HG03460 (cell line): ENCODE results near the gene ABCC8.

Source experiments
- ATAC-seq: cut with Tn5 transposase; IDR thresholded peaks from one replicate; pipeline ENCODE4 v1.9.1; 2021; ENCODE audit not compliant: unreplicated experiment

ABCC8 gene

DNA sequence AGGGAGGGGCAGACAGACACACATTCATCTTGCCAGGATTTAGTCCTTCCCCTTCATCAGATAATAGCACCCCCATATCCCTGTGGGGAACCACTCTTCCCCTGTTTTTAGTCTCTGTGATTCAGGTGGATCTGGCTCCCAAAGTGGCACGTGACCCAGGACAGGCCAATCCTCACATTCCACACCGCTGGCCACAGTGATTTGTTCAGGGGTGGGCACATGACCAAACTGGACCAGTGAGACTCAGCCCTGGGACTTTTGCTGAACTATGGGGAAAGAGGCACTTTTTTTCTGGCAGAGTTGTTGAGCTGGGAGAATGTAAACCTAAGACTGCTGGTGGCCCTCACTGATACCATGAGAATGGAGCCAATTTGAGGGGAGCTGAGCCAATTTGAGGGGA is 69.1 kb downstream of the ABCC8 start:
- no peak for ATAC-seq

DNA sequence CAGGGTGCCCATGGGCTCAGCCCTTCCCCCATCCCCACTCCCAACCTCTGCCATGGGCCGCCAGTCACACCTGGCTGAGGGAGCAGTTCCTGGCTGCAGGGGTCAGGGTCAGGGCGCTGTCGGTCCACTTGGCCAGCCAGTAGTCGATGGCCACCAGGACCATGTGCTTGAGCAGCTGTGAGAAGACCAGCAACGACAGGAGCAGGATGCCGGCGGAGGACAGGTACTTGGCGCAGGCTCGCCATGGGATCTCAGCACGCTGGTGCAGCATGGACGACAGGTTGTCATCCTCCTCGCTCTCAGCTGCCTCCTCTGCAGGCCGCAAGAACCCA is 69.9 kb downstream of the ABCC8 start:
- ATAC-seq = no peak

DNA sequence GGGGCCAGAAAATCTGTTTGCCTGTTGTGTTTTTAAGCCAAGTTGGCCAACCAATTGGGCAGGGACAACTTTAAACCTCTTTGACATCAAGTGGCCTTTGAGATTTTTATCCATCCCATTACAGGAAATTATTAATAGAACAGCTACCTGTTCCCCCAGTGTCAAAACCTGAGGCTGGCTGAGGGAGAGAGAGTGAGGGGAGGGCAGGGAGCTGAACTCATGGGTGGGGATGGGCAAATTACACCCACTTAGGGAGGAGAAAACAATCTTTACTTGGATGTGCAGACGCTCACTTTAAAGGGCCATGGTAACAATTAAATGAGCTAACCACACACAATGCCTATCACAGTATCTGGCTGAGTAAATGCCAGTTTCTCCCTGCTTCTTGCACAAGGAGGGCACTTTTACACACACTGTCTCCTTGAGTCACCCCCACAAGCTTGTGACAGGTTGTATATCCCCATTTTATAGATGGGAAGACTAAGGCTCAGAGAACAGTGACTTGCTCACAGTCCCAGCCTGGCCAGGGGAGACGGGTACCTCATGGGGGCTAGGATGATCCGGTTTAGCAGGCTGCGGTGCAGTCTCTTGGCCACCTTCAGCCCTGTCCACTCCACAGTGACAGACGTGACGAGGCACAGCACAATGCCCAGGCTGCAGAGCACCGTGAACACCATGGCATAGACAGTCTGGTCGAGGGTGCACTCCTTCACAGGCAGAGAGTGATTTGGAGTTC is 70.4 kb downstream of the ABCC8 start:
- ATAC-seq = no peak

DNA sequence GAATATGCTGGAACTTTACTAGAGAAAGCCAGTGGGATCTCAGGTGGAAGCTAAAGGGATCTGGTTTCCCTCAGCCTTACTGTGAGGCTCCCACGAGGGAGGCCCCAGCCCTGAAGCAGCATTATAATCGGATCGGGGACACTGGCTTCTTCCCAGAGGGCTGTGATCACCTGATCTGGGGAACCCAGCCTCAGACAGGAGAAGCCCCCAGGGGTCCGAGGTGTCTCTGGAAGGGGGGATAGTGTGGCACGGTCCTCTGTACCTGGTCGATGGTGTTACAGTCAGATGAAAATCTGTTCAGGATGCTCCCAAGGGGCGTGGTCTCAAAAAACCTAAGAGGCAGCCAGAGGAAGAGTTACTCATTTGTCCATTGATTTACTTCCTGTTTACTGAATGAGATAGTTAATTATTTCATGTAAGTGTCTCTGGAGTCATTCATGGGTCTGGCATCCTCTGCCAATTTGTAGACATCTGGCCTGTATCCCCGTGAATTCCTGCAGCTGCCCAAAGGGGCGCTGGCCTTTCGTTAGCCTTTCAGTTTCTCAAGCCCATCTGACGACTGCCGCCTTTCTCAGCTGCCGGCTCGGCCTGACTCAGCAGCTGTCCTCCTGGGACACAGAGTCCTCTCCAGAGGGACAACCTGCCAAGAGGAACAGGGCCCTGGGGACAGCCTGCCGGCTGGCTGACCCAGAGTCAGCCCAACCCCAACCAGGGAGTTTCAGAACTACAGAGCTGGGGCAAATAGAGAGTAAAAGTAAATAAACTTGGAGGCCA is 71.2 kb downstream of the ABCC8 start:
- peak; percentile 51 for ATAC-seq

DNA sequence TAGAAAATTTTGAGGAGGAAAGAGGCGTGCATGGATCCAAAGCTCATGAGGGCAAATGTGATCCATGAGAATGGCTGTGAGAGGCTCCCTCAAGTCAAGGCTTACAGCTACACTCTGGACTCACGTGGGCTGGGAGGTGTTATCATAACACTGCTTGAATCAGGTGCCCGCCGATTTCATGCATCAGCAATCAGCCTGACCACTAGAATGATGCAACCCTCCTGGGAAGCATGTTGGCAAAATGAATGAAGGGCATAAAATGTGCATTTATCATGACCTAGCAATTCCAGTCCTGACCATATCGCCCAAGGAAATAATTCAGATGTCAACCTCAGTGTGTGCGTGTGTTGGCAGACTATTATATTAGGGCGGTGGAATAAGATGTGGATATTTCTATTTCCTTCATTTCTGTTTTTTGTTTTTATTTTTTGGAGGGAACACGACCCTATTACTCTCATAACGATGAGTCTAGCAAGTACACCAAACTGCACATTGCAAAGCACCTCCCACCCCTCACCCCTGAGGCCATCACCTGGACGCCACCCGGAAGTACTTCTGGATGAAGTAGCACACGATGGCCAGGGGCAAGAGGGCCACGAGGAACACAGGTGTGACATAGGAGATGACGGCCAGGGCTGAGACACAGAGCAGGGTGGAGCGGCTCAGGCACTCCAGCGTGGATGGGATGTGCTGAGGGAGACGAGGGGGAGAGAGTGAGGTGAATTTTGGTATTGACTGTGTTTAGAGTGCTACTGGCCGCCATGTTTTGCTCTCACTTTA is 72.5 kb downstream of the ABCC8 start:
- no peak for ATAC-seq

DNA sequence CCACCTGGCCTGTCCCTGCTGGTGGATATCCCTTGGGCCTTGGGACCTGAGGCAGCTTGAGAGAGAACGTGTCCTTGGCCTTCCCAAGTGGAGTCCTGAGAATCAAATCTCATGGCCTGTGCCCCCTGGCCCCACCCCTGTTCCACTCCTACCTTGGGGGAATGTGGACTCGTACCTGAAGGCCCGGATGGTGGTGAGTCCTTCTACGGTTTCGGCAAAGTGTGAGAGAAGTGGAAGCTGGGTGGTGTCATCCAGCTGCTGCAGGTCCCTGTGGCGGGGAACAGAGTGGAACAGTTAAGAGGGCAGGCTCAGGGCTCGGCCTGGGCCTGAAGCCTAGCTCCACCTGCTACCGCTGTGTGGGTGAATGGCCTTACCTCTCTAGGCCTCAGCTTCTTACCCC is 74.2 kb downstream of the ABCC8 start:
- no peak for ATAC-seq

DNA sequence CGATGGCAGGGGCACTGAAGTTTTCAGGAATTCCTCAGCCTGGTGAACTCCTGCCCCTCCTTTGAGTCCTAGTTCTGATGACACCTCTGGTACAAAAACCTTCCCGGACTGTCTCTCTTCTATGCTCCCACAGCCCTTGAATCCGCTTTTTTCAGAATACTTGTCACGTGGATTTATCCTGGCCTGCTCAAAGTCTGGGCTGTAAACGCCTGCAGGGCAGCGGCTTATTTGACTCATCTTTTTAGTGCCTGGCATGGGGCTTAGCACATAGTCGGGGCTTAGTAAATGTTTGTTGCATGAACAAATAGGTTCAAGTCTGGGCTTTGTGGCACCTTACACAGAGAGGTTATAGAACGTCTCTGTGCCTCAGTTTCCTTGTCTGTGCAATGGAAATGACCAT is 74.8 kb downstream of the ABCC8 start:
- ATAC-seq = no peak

DNA sequence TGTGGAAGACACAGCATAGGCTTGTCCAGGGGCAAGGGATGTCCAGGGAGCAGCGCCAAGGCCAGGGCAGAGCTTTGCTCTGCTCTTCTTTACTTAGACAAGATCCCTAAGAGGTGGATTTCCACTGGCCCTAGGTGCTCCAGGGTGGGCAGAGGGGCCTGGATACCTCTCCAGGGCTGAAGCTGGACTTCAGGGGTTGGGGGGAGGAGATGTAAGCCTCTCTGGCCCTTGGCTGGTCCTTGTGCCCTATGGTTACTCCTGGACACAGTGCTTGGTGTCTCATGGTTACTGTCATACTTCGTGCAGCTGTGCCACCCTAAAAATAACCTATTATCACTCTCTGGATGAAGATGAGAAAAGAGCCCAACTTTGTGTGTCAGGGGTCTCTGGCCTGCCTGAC is 75.3 kb downstream of the ABCC8 start:
- ATAC-seq = no peak

DNA sequence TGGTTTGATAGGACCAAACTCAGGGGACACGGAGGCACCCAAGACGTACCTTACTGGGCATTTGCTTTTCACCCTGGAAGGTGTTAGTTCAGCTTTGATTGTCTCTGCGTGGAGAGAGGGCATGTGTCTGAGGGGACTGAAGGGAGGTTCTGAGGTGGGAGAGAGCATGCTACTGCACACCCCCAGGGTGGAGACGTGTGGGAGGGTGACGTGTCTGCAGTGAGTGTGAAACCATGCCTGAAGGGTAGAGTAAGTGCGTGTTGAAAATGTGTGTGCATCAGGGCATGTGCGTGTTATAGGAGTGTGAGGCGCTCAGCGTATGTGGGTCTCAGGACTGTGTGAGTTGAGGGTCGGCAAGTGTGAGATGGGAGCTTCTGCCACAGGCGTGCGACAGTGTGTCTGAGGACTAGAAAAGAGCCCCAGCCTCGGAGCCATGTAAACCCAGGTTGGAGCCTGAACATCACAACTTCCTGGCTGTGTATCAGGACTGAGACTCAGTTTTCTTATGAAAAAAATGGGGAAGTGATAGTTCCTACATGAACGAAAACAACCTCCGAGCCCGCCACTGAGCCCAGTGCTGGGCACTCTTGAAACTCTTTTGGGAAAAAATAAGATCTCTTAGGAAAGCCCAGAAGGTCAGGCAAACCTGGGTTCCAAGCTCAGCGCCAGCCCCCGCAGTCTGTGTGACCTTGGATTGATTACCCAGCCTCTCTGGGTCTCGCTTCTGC is 76.4 kb downstream of the ABCC8 start:
- ATAC-seq = no peak

DNA sequence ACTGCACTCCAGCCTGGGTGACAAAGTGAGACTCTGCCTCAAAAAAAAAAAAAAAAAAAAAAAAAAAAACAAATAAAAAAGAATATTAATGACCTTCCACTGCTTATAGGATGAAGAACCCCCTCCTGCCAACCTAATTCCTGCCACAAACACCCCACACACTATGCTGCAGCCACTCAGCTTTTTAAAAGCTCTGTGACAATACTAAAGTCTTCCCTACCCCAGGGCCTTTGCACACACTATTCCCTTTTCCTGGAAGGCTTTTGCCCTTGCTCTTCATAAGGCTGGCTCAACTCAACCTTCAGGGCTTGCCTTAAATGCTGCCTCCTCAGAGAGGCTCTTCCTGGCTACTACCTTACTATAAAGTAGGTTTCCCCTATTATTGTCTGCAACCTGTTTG is 77.4 kb downstream of the ABCC8 start:
- no peak for ATAC-seq

DNA sequence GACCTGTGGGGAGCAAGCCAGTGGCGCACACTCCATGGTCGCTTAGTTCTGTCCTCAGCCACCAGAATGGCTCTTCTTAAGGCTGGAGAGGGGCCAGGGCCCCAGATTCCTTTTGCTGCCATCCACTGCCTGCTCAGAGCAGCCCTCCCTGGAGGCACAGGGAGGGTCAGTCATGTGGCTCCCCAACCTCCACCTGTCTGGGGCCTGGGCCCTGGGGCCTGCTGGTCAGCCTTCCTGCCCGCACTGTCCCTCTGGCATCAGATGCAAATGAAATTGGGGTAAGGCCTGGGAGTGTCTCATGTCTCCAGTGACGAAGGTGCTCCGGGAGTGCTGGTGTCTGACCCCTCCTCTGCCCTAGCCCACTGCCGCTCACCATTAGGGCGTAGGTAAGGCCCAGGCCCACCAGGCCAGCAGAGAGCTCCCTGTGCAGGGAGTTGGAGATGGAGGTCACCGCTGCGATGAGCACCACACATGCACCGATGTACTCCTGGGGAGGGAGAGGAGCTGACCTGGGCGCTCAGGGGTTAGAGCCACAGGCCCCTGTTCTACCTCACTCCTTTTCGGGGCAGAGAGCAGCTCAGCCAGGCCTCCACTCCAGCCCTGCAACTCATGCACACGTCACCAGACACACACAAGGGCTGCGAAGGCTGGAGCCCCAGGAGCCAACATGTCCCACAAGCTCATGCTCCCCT is 79.2 kb downstream of the ABCC8 start:
- no peak for ATAC-seq

DNA sequence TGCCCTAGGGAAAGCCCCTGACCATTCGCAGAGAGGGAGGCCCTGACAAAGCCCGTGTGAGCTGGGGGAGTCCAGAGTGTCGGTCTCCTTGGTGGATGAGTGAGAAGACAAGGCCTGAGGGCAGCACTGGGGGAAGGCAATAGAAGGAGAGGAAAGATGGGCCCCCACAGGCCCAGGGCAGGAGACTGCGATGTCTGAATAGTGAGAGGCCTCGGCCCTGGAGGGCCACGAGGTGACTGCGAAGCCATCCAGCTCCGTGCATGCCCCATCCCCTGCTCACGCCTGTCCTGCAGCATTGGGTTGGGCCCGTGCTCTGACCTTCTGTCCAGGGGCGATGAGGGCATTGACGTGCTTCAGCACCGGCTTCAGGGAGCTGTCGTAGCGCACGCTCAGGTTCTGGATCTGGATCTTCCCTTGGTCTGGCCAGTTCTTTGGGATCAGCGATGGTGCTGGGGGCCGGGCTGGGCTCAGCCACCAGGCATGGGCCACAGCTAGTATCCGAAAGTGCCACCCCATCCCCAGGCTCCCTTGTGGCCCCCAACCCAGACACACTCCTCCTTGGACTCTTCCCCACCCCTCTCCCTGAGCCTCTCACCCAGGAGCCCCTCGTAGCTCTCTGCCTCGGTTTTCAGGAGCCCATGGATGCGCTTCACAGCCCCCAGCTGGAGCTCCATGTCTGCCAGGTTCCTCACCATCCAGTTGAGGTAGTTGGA is 79.9 kb downstream of the ABCC8 start:
- ATAC-seq = no peak

DNA sequence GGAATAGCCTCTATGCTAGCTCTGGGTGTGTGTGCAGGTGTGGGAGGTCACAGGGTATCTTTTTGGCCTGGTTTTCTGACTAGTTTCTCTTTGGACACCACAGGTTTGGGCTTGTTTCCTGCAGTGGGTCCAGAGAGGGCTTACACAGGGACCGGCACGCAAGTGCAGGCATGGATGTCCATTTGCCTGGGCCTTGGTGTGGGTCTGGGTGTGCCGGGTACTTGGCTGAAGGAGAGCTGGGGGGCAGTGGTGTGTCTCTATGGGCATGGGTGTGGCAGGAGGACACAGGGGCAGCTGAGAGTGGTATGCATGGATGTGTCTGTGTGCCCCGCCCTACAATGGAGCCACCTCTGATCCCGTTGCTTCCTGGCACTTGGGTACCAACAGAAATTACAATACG is 80.7 kb downstream of the ABCC8 start:
- ATAC-seq = no peak

DNA sequence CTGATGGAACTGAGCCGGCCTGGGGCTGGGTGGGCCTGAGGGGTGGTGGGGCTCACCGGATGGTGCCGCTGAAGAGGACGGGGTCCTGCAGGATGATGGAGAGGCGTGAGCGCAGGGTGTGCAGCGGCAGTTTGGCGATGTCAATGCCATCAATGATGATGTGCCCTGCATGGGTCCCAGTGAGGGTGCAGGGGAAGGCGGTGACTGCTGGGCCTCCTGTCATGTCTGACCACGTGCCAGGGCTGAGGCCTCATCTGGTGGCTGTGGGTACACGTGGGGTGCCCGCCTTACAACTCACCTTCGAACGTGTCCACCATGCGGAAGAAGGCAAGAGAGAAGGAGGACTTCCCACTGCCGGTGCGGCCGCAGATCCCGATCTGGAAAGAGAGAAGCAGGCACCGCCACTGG is 81.1 kb downstream of the ABCC8 start:
- ATAC-seq = no peak

DNA sequence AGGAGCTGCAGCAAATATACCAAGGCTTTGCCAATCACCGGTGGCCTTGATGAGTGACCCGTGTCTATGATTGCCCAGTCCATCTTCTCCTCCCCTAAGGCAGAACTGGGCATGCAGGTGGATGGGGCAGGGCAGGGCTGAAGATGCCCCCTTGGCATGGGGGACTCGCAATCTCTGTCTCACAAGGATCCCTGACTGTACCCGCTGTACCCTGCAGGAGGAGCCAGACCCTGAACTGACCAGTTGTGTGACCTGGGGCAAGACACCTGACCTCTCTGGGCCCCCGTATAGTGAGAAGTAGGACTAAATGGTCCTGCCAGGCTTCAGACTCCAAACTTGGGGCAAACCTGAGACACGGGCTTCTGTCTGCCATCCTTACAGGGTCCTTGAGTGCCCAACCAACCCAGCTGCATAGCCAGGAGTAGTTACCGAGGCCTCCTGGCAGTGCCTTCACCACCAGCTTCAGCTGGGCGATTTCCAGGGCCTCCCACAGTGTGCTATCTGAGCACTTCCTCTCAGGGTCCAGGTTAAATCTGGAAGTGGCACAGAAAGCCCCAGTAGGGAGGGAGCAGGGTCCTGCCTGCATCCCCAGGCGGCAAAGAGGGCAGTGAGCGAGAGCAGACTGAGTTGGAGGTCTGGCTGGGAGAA is 81.8 kb downstream of the ABCC8 start:
- no peak for ATAC-seq

DNA sequence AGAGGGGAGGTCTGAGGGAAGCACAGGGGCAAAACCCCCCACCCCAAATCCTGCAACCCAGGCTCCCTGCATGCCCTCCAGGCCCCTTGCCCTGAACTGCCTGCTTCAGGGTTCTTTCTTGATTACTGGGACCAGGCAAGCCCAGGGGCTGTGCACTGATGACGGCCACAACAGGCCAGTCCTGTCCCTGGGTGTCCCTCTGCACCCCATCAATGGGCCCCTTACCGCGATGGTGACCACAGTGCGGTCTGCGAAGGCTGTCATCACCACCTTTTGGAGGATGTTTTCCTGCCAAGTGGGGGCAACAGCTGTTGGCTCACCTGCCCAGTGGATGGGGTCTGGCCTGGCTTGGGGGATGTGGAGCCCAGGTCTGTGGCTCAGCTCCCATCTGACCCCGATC is 83.2 kb downstream of the ABCC8 start:
- no peak for ATAC-seq

DNA sequence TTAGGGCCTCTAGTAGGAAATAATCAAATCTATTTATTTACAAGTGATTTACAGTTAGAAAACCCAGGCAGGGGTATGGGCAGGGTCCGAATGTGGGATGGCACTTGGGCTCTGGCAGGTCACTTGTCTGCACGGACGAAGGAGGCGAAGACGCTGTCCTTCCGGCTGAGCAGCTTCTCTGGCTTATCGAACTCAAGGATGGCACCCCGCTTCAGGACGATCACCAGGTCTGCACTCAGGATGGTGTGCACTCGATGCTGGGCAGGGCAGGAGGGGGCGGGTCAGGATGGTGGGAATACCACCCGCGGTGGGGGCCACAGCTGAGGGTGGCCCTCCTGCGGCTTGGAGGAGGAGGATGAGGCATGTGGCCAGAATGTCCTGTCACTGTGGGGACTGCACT is 83.8 kb downstream of the ABCC8 start:
- no peak for ATAC-seq

DNA sequence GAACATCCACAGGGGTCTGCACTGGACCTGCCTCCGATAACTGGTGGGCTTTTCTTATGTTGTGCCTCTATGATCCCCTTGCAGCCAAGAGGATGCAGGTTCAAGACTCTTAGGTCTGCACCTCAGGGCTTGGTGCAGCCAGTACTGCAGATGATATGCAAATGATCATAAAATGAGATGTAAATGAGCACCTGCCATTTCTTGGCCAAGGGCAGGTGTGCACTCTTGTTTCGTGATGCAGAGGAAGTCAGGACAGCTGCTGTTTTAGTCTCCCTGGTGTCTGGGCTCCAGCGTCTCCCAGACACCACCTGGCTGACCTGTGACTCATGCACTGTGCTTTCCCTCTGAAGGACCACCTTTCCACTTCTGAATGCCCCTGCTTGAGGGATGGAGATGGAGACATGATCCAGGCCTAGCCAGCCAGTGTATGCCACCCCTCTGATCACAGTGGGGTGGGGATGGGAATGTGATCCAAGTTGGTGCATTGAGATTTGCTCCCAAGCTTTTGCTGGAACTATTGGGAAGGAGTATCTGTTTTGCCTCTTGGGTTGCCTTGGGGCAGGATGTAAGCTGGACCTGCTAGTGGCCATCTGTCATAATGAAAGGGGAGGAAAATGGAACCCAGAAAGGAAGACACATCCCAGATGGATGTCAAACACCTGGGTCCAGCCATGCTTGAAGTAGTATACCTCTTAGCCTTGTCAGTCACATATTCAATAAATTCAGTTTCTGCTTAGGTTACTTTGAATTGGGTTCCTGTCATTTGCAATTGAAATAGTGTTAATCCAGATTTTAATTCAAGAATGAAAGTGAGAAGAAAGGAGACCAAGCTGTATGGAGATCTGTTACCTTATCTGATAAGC is 84.9 kb downstream of the ABCC8 start:
- no peak for ATAC-seq
